K562 (cell line): ENCODE measurements around the gene WDR49.

Experiments
- CHD4 ChIP-seq: fragments of 200-600 bp; sonication (generic); IDR thresholded peaks from 3 replicates; pipeline ENCODE4 v1.6.1; 2012; ENCODE audit warnings: low read depth, mild to moderate bottlenecking, mixed read lengths, low read length, inconsistent platforms; ENCODE audit not compliant: insufficient read depth, insufficient replicate concordance, poor library complexity, severe bottlenecking
- EP300 ChIP-seq: IDR thresholded peaks from 2 replicates; pipeline ENCODE4 v1.6.1; 2012; ENCODE audit warnings: low read length, improper control_type of control experiment
- EZH2 ChIP-seq: IDR thresholded peaks from 2 replicates; pipeline ENCODE4 v1.6.1; 2012; ENCODE audit warnings: low read depth, mild to moderate bottlenecking, inconsistent platforms, low read length, borderline replicate concordance
- L3MBTL2 ChIP-seq: fragments of 450-650 bp; IDR thresholded peaks from 2 replicates; pipeline ENCODE4 v1.6.1; 2016; ENCODE audit warnings: mild to moderate bottlenecking, moderate library complexity
- NFIC ChIP-seq: fragments of 450-650 bp; IDR thresholded peaks from 2 replicates; pipeline ENCODE4 v1.6.1; 2017; ENCODE audit warnings: mild to moderate bottlenecking, inconsistent platforms
- POLR2A ChIP-seq: fragments of 450-650 bp; conservative IDR thresholded peaks from 2 replicates; pipeline ENCODE4 v1.6.1; 2016
- TAF1 ChIP-seq: IDR thresholded peaks from 2 replicates; pipeline ENCODE4 v1.6.1; 2011; ENCODE audit warnings: mild to moderate bottlenecking, low read length, moderate library complexity; ENCODE audit not compliant: insufficient read depth, control insufficient read depth, severe bottlenecking; ENCODE audit errors: extremely low read depth
- ZEB2 ChIP-seq: fragments of 450-650 bp; IDR thresholded peaks from 2 replicates; pipeline ENCODE4 v1.6.1; 2016
- ZFX ChIP-seq: sonication (generic); formaldehyde crosslinking; IDR thresholded peaks from 2 replicates; pipeline ENCODE4 v1.8.0; 2022; ENCODE audit warnings: mild to moderate bottlenecking, missing genetic modification reagents, moderate library complexity
- TF ChIP-seq, protein P1 (sequence below): fragments of 250-450 bp; sonication (Bioruptor Pico); IDR thresholded peaks from 2 replicates; pipeline ENCODE4 v1.8.0; 2021; ENCODE audit warnings: mild to moderate bottlenecking, moderate library complexity
- TF ChIP-seq, protein P2 (sequence below), 3 experiments: IDR thresholded peaks in 2 of 3; conservative IDR thresholded peaks in 1 of 3; 2 replicates each; pipeline ENCODE4 v1.5.1; 2011 to 2012; ENCODE audit warnings: low read length in 3 of 3, mild to moderate bottlenecking in 3 of 3, control low read depth in 2 of 3, improper control_type of control experiment in 1 of 3, inconsistent platforms in 1 of 3, low read depth in 1 of 3, mixed read lengths in 1 of 3, moderate library complexity in 1 of 3; ENCODE audit not compliant: insufficient read depth in 2 of 3
- TF ChIP-seq, protein P3 (sequence below): fragments of 450-650 bp; IDR thresholded peaks from 2 replicates; pipeline ENCODE4 v1.6.1; 2016; ENCODE audit warnings: low read depth
- TF ChIP-seq, protein P4 (sequence below): sonication (generic); formaldehyde crosslinking; IDR thresholded peaks from 2 replicates; pipeline ENCODE4 v1.8.1; 2023; ENCODE audit warnings: mild to moderate bottlenecking, missing genetic modification reagents
- TF ChIP-seq, protein P5 (sequence below): fragments of 250-450 bp; sonication (Bioruptor Pico); IDR thresholded peaks from 2 replicates; pipeline ENCODE4 v1.4.0; 2020; ENCODE audit warnings: borderline replicate concordance

DNA sequence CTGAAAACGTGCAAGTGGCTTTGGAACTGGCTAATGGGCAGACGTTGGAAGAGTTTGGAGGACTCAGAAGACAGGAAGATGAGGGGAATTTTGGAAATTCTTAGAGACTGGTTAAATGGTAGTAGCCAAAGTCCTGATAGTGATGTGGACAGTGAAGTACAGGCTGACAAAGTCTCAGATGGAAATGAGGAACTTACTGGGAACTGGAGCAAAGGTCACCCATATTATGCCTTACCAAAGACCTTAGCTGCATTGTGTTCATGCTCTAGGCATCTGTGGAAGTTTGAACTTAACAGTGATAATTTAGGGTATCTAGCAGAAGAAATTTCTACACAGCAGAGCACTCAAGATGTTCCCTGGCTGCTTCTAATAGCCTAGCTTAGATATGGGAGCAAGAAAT is 151.3 kb downstream of the WDR49 start:
- TF ChIP-seq, protein P1, sequence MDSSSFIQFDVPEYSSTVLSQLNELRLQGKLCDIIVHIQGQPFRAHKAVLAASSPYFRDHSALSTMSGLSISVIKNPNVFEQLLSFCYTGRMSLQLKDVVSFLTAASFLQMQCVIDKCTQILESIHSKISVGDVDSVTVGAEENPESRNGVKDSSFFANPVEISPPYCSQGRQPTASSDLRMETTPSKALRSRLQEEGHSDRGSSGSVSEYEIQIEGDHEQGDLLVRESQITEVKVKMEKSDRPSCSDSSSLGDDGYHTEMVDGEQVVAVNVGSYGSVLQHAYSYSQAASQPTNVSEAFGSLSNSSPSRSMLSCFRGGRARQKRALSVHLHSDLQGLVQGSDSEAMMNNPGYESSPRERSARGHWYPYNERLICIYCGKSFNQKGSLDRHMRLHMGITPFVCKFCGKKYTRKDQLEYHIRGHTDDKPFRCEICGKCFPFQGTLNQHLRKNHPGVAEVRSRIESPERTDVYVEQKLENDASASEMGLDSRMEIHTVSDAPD (CRISPR knock-in tag): no peak
- TF ChIP-seq, protein P2, sequence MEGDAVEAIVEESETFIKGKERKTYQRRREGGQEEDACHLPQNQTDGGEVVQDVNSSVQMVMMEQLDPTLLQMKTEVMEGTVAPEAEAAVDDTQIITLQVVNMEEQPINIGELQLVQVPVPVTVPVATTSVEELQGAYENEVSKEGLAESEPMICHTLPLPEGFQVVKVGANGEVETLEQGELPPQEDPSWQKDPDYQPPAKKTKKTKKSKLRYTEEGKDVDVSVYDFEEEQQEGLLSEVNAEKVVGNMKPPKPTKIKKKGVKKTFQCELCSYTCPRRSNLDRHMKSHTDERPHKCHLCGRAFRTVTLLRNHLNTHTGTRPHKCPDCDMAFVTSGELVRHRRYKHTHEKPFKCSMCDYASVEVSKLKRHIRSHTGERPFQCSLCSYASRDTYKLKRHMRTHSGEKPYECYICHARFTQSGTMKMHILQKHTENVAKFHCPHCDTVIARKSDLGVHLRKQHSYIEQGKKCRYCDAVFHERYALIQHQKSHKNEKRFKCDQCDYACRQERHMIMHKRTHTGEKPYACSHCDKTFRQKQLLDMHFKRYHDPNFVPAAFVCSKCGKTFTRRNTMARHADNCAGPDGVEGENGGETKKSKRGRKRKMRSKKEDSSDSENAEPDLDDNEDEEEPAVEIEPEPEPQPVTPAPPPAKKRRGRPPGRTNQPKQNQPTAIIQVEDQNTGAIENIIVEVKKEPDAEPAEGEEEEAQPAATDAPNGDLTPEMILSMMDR (IDR thresholded peaks at IDR 0.05 in 2 of 3, conservative IDR thresholded peaks at IDR 0.05 in 1 of 3; ENCODE audit: insufficient read depth in 2 of 3, low read depth in 1 of 3, low read length in 3 of 3): no peak
- TF ChIP-seq ZFX (CRISPR knock-in tag) (no peak), EZH2 (no peak), EP300 (no peak), ZEB2 (no peak), CHD4 (no peak), POLR2A (no peak), TAF1 (no peak), NFIC (no peak), L3MBTL2 (no peak)
- TF ChIP-seq, protein P3, sequence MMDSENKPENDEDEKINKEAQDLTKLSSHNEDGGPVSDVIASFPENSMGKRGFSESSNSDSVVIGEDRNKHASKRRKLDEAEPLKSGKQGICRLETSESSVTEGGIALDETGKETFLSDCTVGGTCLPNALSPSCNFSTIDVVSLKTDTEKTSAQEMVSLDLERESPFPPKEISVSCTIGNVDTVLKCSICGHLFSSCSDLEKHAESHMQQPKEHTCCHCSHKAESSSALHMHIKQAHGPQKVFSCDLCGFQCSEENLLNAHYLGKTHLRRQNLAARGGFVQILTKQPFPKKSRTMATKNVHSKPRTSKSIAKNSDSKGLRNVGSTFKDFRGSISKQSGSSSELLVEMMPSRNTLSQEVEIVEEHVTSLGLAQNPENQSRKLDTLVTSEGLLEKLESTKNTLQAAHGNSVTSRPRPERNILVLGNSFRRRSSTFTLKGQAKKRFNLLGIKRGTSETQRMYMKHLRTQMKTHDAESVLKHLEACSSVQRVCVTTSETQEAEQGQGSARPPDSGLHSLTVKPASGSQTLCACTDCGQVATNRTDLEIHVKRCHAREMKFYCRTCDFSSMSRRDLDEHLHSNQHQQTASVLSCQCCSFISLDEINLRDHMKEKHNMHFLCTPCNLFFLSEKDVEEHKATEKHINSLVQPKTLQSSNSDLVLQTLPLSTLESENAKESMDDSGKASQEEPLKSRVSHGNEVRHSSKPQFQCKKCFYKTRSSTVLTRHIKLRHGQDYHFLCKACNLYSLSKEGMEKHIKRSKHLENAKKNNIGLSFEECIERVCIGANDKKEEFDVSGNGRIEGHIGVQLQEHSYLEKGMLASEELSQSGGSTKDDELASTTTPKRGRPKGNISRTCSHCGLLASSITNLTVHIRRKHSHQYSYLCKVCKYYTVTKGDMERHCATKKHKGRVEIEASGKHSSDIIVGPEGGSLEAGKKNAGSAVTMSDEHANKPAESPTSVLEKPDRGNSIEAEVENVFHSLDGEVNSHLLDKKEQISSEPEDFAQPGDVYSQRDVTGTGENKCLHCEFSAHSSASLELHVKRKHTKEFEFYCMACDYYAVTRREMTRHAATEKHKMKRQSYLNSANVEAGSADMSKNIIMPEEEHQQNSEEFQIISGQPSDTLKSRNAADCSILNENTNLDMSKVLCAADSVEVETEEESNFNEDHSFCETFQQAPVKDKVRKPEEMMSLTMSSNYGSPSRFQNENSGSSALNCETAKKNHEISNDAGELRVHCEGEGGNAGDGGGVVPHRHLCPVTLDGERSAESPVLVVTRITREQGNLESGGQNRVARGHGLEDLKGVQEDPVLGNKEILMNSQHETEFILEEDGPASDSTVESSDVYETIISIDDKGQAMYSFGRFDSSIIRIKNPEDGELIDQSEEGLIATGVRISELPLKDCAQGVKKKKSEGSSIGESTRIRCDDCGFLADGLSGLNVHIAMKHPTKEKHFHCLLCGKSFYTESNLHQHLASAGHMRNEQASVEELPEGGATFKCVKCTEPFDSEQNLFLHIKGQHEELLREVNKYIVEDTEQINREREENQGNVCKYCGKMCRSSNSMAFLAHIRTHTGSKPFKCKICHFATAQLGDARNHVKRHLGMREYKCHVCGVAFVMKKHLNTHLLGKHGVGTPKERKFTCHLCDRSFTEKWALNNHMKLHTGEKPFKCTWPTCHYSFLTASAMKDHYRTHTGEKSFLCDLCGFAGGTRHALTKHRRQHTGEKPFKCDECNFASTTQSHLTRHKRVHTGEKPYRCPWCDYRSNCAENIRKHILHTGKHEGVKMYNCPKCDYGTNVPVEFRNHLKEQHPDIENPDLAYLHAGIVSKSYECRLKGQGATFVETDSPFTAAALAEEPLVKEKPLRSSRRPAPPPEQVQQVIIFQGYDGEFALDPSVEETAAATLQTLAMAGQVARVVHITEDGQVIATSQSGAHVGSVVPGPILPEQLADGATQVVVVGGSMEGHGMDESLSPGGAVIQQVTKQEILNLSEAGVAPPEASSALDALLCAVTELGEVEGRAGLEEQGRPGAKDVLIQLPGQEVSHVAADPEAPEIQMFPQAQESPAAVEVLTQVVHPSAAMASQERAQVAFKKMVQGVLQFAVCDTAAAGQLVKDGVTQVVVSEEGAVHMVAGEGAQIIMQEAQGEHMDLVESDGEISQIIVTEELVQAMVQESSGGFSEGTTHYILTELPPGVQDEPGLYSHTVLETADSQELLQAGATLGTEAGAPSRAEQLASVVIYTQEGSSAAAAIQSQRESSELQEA: no peak
- TF ChIP-seq, protein P4, sequence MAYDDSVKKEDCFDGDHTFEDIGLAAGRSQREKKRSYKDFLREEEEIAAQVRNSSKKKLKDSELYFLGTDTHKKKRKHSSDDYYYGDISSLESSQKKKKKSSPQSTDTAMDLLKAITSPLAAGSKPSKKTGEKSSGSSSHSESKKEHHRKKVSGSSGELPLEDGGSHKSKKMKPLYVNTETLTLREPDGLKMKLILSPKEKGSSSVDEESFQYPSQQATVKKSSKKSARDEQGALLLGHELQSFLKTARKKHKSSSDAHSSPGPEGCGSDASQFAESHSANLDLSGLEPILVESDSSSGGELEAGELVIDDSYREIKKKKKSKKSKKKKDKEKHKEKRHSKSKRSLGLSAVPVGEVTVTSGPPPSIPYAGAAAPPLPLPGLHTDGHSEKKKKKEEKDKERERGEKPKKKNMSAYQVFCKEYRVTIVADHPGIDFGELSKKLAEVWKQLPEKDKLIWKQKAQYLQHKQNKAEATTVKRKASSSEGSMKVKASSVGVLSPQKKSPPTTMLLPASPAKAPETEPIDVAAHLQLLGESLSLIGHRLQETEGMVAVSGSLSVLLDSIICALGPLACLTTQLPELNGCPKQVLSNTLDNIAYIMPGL (CRISPR knock-in tag): no peak
- TF ChIP-seq, protein P5, sequence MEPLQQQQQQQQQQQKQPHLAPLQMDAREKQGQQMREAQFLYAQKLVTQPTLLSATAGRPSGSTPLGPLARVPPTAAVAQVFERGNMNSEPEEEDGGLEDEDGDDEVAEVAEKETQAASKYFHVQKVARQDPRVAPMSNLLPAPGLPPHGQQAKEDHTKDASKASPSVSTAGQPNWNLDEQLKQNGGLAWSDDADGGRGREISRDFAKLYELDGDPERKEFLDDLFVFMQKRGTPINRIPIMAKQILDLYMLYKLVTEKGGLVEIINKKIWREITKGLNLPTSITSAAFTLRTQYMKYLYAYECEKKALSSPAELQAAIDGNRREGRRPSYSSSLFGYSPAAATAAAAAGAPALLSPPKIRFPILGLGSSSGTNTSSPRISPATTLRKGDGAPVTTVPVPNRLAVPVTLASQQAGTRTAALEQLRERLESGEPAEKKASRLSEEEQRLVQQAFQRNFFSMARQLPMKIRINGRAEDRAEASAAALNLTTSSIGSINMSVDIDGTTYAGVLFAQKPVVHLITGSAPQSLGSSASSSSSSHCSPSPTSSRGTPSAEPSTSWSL (CRISPR knock-in tag): no peak
